HG02840 (cell line): ENCODE results near the gene HIVEP3.
"Not testable (repeated sequence)": the region's sequence is repeated elsewhere in the genome, so short reads cannot be mapped to it uniquely, and the experiment has no call there.

ENCODE experiments used
- ATAC-seq: cut with Tn5 transposase; IDR thresholded peaks from one replicate; pipeline ENCODE4 v1.9.1; 2021; ENCODE audit warnings: mild to moderate bottlenecking, moderate library complexity, moderate number of reproducible peaks; ENCODE audit not compliant: unreplicated experiment, low FRiP score

Gene HIVEP3

DNA sequence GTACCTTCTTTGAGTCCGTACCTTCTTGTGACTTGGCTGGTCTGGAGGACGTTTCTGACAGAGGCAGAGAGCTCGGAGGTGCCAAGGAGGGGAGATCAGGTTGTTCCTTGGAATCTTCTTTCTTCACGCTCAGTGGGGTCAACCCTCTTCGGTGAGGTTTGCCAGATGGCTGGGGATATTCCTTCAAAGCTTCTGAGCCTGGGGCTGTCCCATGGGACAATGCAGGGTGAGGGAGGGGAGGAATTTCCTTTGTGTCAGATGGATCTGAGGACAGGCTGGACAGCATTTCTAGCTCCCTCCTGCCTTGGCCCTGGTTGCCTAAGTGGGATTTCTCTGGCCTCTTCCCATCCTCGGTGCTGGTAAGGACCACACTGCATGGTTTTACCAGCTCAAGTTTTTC is 338.7 kb downstream of the HIVEP3 start:
- no peak for ATAC-seq

DNA sequence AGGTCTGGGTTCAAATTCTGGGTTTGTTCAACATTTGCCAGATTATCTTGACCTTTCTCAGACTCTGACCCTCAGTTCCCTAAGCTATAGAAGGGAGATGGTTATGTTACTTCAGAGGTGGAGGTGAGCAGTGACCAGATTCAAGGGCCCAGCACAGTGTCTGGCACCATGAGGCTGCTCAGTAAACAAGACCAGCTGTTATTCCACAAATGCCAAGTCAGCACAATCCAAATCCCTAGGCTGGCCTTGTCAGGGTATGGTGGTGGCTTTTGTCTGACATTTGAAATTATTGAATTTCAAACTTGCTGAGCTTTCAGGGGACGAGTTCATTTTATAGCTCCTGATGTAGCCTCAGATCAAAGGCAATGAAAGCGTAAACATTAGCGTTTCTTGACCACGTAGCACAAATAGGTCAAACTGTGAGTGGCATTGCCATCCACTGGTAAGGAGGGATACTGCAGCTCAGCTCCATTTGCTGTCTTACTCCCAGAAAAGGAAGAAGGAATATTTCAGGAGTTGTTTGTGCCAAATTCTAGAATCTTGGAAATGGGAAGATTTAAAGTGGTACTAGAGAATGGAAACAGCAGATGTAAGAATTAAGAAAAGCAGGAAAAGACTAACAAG is 339.9 kb downstream of the HIVEP3 start:
- no peak for ATAC-seq

DNA sequence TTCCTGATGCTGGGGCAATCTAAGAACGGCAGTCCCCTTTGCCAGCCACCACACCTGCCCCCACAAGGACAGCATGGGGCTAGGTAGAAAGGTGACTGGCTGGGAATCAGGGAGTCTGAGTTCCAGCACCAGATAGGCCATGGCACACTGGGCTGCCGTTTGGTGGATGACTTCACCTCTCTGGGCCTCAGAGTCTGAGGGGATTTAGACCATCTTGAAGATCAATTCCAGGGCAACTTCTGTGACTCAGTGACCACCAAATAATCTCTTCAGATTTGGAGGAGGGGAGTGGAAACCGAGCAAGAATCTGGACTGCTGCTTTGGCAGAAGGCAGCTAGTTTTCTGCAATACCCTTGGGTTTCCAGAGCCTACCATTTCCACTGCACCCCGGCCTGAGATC is 342.1 kb downstream of the HIVEP3 start:
- no peak for ATAC-seq

DNA sequence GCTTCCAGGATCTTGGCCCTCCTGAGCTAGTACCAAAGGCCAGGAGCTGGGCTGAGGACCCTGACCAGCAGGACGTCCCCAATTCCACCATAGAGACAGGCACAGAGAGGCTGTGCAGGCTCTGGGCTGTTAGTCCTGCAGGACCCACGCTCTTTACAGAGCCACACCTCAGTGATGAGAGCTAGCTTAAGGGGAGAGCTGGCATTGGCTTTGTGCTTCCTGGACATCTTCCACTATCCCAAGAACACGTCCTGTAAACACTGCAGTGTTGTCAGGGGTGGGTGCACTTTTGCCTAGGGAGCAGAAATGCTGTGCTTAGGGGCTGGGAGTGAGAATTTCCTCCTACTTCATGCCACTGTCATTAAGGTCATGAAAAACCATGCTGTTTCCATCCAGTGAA is 342.5 kb downstream of the HIVEP3 start:
- no peak for ATAC-seq

DNA sequence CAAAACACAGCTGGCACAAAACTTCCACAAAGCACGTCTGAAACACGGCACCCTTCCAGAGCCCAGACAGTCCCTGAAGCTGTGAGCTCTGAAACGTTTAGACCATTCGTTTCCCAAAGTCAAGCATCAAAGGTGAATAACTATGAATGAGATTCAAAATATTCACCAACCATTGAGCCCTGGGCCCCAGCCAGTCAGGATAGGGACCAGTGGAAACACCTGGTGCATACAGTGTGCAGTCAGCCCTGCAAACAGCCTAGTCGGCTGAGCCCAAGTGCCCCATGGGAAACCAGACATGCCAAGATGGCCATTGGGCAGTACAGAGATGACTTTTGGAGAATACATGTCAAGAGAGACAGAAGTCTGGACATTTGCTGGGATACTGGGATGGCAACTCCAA is 343.9 kb downstream of the HIVEP3 start:
- no peak for ATAC-seq

DNA sequence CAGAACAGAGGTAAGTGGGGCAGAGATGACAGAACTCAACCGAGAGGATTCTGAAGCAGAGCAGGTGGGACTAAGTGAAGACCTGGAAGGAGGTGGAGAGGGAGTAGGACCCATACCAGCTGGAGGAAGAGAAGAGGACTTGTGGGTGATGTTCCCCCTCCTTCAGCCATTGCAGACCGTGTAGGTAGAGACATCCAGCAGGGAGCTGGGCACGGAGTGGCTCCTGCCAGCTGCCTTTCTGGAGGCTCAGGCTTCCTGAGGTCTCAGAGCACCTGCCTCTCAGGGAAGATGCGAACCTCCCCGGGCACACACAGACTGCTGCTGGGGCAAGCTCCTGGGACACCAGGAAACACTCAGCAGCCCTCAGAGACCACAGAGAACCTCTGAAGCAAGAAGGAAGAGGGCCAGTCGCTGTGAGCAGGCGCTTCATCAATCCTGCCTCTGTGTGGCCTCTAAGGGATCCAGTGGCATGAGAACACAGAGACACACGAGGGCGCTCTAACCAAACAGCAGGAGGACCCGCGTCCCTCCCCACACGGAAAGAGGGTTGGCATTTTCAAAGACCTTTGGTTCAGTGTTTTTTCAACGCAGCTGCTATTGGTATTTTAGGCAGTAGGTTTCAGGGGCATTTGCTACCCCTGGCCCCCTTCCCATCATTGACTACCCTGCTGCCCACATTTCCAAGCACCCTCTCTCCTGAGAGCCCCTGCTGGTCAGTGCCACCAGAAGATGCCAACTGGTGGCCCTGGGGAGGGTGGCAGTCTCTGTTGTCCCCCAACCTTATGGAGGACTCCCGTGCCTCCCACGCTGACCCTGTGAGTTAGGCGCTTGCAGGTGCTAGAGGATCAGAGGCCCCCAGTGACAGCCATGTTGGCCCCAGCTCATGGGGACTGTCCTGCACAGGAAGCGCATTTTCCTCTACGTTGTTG is 344.7 kb downstream of the HIVEP3 start:
- no peak for ATAC-seq

DNA sequence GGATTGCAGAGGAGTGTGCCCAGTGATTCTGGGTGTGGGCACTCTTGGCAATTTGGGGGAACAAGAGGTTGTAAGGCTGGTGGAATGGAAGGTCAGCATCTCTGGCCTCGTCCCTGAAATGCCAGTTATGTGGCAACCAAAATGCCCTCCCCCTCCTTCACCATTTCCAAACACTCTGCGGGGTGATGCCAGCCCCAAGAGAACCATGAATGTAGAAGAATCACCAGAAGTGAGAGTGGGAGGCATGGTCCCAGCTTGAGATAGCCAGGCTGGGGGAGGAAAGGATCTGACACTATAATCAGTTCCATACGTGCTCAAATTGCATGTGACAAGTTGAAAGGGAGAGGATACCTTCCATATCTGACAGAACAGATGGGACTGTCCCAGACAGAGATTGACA is 345.5 kb downstream of the HIVEP3 start:
- no peak for ATAC-seq

DNA sequence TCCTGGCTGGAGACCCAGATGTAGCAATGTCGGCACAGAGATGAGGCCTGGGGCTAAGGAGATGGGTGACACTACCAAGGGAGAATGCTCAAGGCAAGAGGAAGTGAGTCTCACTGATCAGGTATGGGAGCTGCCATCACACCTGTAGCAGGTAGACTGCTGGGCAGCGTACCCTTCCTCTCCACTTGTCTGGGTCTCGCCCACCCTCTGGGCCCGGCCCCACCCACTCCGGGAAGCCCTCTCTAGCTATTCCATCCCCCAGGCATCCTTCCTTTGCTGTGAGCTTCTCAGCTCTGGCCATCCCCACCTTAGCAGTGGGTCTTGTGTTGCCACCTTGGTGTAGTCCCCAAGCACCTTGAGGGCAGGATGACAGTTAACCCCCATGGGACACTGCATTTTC is 346.5 kb downstream of the HIVEP3 start:
- no peak for ATAC-seq

DNA sequence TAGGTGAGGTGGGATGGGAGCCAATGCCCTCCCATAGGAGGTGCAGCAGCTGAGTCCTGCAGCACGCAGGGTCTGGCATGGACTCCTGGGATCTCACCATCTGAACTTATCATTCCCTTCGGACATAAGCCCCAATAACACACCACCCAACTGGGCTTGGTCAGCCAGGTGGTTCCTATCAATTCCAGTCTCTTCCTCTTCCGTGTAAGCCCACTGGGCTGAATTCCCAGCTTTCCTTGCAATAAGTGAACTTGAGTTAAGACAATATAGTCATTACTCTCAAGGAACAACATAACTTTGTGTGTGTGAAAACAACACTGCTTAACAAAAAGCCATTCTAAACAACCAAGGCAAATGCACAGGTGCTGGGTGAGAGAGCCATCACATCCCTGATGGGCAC is 347.7 kb downstream of the HIVEP3 start:
- no peak for ATAC-seq

DNA sequence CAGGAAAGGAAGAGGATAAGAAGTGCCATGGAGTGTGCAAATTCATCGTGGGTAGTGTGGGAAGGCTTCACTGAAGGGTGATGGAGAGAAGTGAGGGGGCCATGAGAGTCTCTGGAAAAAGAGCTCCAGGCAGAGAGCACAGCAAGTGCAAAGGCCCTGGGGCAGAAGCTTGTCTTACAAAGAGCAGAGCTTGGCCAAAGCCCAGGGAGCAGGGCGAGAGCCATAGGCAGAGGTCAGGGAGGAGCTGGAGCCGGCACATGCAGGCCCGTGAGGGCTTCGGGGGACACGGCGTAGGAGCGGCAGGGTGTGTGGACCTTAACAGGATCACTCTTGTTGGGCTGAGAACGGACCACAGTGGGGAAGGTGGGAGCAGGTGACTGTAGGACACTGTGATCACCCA is 350.5 kb downstream of the HIVEP3 start:
- ATAC-seq: no peak

DNA sequence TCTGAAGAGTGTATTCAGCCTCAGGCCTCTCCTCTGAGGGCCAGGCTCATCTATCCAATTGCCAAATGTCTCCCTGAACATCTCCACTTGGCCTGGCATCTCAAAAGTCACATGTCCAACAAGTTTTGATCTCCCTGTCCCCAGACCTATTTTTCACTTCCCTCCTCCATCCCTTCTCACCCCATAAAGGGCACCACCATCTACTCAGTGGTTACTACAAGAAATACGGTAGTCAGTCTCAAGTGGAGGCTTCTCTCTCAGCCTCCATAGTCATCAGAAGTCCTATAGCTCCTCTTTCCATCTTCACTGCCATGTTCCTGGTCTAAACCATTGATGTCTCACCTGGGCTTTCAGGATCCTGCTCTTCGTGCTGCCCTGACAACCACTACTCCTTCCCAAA is 351.8 kb downstream of the HIVEP3 start:
- ATAC-seq: no peak

DNA sequence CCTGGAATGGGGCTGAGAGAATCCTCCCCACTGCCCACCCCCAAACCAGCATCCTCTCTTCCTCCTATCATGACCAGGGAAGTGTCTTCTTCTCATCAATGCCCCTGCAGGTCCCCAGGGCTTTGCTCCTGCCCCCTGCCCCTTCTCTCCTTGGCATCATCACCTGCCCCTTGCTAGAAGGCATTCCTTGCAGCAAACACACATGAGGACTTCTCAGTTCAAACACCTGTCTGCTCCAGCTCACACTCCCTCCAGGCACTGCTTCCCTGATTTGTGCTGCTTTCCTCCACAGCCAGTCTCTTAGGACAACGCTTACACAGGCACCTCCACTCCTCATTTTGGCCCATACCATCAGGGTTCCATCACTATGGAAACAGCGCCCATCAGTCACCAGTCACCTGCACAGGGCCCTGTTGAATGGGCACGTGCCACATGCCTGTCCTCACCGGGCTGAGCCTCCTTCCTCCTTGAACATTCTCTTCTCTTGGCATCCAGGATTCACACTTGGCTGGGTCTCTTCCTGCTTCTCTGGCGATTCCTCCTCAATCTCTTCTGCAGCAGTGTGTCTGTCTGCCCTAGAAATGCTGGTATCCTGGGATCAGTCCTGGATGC is 352.3 kb downstream of the HIVEP3 start:
- no peak for ATAC-seq

DNA sequence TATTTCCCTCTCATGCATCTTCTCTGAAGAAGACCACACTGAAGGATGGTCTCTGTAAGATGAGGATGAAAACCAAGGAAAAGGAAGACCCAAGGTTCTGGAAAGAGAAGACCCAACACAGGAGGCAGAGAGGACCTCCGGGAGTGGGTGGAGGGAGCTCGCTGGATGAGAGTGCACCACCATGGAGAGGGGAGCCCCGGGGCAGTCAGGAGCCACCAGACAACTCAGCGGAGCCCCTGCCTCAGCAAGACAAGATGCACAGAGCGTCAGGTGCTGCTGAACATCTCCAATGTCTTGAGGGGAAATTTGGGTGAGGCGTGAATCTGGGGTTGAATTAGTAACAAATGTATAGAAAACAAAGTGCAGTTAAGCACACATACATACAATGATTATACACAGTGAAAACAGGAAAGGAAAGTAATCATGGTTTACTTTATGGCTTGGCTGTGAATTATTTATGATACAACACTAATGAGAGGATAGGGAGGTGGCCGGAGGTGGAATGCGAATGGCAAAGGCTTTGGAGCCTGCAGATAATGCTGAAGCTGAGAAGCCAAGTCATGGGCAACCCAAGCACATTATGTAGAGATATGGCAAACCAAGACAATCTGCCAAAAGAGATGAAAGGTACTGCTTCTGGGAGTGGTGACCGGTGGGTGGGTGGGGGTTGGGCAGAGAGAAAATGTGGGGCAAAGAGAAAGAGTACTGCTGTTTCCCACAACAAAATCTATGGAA is 353.8 kb downstream of the HIVEP3 start:
- no peak for ATAC-seq

DNA sequence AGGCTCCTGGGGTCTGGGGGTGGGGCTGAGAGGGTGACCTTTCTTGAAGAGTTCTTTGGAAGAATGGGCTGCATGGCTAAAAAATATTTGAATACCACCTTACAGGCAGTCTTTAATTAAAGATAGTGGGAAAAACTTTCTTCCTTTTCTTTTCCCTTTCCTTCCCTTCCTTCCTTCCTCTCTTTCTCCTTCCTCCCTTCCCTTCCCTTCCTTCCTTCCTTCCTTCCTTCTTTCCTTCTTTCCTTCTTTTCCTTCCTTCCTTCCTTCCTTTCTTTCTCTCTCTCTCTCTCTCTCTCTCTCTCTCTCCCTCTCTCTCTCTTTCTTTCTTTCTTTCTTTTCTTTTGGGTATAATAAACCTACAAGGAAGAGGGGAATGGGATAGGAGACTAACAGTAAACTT is 356.4 kb downstream of the HIVEP3 start:
- ATAC-seq: no peak

DNA sequence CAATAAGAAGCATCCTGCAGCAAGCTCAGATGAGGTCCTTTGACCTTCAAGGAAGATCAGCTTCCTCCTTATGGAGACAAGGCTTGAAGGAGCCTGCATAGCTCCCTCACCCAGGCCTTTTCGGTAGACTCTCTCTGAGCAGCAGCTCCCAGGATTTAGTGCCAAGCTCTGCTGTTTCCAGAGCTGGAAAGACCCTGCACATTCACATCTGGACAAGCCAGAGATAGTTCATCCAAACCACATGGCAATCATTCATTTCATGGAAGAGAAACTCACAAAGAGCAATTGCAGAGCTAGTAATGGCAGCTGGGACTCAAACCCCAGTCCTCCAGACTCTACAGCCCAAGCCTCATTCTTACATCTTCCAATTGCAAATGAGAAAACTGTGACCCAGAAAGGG is 357.8 kb downstream of the HIVEP3 start:
- no peak for ATAC-seq

DNA sequence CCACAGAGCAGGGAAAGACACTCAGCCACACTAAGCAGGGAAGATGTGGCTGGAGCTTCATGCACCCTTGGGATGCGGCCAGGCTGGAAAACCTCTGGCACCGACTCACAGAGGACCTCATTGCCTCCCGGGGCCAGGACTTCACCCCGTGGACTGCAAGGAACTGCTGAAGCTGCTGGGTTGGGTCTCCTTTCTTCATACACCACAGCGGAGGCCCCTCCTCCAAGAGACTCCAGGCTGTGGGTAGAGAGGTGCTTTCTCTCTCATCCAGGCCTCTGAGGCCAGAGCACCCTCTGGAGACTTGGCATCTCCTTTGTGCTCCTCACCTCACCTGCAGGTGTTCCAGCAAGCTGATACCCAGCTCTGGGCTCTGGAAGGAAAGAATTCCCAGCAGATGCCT is 358.2 kb downstream of the HIVEP3 start:
- ATAC-seq: no peak

DNA sequence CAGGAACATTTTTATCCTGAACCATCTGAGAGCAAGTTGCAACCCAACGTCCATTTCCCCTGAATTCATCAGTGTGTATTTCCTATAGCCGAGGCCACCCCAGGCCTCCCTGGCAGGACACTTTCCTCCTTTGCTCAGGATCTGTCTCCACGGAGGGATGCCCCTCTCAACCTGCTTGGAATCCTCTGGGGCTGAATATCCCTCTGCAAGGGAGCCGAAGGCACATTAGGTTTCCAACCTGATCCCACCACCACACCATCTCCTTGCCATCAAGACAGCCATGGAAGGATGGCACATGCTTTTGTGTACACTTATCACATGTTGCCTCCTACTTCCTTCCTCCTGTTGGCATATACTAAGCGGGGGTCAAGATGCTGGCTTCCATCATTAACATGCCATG is 359.4 kb downstream of the HIVEP3 start:
- ATAC-seq: no peak

DNA sequence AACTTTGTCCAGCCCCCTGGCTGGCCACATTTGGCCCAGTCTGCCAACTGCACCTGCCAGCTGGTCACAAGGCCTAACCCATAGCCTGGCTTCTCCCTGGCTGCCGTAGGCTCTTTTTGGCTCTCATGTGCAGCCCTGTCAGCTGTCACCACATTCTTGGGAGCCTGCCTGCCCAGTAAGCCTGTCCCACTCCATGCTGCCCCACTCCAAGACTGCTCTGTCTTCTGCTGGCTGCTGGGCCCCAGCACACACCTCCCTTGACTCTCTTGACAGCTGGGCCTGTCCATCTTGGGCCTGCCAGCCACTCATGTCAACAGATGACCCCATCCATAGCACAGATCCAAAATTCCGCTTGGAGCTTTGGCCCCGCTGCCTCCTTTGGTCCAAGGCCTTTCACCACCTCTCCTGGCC is 360.0 kb downstream of the HIVEP3 start:
- ATAC-seq: no peak

DNA sequence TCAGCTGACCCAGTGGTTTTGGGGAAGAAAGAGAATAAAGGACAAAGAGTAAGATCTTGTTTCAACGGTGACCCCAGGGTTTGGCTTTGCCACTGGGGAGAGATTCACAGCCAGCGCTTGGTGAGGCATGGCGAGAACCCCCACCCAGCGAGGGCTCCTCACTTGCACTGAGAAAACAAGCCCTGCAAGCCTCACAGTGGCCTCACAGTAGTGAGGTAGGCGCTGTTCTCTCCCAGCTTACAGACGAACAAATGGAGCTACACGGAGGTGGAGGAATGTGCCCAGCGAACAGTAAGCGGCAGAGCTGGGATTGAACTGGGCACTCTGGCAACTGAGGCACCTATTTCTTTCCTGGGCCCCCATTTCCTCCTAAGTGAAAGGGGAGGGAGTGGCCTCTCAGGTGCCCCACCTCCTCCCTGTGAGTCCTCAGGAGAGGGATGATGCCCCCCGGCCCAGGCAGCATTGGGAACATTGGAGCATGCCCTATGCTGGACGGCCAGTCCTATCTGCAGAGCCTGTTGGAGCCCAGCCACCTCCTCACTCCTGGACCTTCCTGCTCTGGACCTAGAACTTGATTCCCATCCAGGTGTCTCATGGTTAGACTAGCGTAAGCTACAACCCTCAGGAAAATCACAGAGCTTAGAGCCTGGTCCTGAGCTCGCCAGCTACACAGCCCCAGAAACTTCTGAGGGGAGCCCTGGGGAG is 360.8 kb downstream of the HIVEP3 start:
- ATAC-seq: no peak

DNA sequence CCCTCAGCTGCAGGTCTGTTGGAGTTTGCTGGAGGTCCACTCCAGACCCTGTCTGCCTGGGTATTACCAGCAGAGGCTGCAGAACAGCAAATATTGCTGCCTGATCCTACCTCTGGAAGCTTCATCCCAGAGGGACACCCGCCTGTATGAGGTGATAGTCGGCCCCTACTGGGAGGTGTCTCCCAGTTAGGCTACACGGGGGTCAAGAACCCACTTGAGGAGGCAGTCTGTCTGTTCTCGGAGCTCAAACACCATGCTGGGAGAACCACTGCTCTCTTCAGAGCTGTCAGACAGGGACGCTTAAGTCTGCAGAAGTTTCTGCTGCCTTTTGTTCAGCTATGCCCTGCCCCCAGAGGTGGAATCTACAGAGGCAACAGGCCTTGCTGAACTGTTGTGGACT is 364.0 kb downstream of the HIVEP3 start:
- not testable (repeated sequence) for ATAC-seq
